GM18517 (cell line): ENCODE results near the gene S100PBP.

Source experiments
- ATAC-seq: cut with Tn5 transposase; IDR thresholded peaks from one replicate; pipeline ENCODE4 v1.9.1; 2021; ENCODE audit warnings: mild to moderate bottlenecking, moderate library complexity; ENCODE audit not compliant: unreplicated experiment

The S100PBP gene

DNA sequence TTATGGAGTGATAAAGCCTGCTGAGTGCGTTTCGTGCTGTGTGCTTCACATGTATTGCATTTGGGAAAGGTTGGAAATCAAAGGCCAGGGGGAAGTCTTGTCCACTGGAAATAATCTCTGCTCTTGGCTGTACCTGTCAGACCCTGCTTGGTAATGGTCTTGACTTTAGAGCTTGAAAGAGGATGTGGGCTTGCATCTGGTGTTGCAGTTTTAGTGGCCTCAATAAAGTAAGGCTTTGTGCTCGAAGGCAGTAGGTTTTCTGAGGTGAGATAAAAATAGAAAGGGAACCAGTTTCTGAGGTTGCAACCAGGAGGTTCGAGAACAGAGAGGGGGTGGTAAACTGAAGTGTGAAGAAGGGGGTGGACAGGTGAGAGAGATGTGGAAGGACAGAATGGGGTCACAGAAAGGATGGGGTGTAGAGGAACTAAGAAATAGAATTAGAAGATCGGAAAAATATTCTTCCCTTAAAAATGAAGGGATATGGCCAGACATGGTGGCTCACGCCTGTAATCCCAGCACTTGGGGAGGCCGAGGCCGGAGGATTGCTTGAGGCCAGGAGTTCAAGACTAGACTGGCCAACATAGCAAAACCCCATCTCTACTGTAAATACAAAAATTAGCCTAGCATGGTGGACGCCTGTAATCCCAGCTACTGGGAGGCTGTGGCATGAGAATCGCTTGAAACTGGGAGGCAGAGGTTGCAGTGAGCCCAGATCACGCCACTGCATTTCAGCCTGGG lies 1.5 kb downstream of the S100PBP start:
- ATAC-seq = peak; percentile 44

DNA sequence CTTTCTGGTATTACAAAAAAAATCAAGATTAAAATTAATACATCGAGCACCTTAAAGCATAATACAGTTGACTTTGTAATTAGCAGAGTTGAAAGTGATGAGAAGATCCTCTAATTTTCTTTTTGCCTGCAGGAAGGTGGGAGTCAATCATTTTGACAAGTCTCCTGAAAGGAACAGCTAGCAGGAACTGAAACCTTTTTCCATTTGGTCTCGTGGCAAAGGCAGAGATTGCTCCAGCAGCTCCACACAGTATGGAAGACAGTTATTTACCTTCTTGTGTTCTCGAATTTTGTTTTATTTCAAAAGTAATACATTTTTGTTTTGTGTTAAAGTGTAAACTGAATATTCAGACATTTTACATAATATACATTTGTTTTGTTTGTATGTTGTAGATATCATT lies 7.7 kb downstream of the S100PBP start:
- no peak for ATAC-seq

DNA sequence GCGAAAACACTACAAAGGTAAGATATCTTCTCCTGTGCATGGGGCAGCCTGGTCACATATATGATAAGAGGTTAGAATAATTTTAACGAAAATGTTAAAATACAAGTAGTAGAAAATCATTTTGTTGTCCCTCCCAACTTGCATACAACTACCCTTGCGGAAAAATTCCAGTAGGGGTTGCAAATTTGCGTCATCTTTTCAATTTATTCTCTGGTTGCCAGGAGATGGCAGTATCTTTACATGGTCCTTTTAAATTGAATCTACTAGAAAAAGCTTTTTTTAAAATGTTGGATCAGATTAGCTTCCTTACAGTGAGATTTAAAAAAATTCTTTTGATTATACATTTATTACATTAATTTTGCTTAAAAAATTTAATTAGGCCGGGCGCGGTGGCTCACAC lies 10.9 kb downstream of the S100PBP start:
- no peak for ATAC-seq

DNA sequence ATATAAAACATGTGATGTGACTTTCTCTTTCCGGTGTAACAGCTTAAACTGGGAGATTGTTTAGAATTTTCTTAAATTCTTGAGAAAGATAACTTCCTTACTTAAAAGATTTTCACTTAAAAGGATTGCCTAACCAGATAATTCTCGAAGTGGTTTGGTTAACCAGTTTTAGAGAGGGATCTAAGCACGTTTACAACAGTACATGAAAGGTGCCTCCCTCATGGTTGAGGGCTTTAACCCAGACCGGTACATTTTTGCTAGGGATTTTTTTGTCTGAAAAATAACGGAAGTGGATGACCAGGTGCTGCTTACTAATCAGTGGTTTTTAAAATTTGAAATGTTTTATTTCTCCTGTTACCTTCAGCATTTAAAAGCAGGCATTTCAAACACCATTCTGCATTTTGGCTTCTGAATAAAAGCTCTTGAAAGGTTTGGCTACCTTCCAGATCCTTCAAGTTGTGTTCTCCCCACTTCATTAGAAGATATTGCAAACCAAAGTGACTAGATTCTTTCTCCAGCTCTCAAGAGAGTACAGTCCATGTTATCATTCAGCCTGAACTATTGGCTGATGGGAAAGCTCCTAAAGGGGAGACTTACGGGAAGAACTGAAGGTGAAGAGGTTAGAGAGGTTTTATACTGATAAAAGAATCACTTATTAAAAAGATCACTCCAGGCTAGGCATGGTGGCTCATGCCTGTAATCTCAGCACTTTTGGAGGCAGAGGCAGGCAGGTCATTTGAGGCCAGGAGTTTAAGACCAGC lies 12.8 kb downstream of the S100PBP start:
- ATAC-seq = no peak

DNA sequence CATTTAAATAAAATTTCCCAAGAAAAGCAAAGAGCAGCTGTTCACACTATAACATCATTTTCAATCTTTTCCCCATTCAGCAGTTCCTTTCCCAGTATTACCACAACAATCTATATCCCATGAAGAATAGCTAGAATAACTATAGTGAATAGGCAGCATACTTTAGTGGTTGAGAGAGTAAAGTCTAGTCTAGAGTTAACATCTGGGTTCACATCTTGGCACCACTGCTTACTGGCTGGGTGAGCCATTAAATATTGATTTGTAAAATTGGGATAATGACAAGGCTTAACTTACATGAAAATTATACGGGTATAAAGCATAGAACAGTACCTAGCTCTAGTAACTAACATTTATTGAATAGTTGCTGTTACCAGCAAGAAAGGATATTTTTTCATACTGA lies 14.4 kb downstream of the S100PBP start:
- ATAC-seq = no peak

DNA sequence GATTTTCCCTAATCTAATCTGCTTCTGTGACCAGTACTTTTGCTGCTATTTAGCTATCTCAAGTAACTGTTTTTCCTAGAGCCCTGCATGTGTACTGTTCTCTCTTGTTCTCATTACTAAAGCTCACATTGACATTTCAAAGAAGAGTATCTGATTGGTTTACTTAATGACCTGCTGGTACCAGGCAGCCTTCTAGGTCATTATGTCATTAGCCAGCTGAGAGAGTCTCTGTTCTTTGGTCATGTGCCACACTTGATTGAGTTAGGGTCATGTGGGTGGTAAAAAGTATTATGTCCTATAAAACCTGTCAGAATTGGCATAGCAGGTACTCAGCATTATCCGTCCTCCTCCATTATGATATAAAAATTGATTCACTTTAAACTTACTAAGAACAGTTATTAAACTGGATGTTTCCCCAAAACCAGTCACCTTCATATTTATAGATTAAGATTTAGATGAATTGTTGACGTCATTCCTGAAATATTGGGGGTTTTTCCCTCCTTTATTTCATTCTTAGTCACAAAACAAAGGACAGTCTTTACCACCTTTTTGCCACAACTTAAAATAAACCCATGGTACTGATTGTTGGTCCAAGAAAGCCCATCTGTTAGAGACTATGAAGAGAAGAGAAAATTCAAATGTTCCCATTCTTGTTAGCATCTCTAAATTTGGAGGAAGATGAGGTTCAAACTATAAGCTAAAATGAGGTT lies 31.1 kb downstream of the S100PBP start:
- no peak for ATAC-seq

DNA sequence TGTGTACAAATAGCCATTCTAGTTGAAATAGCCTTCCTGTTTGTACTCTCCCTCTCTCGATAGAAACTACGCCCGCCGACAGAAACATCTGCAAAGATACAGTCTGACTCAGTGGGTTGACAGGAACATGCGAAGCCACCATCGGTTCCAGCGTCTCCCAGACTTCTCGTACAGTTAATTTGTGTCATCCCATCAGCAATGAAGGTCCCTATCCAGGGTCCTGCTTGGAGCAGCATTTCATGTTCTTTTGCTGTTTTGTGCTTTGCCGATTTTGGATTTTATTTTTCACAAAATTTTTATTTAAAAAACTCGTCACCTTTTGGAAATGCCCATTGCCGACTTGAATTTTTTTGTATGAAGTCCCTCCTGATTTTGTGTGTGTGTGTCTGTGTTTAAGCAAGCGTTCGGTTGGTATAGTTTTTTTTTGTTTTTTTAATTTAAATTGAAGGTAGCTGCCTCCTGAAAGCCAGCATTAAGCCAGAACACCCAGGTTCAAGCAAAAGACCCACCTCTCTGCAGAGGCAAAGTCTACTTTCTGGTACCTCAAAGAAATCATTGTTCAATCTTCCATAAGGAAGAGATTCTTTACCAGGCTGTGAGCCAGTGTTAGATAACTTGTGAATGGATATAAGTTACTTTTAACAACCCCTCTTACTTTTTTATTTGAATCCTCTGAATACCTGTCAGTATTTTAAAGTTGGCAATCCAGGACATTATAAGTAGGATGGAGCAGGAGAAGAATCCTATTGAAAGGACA lies 38.6 kb downstream of the S100PBP start:
- ATAC-seq = no peak

DNA sequence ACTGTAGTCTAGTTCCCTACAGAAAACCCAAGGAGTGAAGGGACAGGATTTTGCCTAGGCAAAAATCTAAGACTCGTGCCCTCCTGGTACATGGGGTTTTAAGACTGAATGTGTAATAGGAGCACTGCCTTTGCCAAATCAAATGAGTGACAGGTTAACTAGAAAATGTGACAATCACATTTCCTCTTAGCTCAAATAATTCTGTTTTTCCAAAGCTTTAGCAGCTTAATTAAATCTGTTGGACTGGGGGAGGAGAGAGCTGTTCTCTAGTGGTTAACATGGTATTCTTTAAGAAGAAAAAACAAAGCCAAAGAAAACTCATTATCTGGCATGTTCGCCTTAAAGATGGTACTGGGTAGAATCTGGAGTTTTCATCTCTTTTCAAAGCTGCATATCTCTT lies 40.7 kb downstream of the S100PBP start:
- no peak for ATAC-seq

DNA sequence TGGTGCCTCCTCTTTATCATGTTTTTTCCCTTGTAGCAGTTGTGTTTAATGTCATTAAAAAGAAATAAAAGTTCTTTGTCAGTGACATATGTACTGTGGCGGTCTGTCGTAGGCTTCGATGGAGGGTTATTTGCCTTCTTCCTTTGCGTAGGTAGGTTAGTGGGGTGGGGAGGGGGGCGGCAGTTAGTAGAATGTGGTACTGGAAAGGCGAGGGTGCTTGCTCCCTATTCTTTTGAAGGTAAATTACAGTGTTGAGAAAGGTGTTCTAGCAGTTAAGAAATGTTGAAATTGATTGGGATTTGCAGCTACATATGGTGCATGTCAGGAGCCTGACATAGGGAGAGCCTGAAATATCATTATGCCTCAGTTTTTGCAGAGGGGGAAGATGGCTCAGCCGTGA lies 41.3 kb downstream of the S100PBP start:
- ATAC-seq = no peak

DNA sequence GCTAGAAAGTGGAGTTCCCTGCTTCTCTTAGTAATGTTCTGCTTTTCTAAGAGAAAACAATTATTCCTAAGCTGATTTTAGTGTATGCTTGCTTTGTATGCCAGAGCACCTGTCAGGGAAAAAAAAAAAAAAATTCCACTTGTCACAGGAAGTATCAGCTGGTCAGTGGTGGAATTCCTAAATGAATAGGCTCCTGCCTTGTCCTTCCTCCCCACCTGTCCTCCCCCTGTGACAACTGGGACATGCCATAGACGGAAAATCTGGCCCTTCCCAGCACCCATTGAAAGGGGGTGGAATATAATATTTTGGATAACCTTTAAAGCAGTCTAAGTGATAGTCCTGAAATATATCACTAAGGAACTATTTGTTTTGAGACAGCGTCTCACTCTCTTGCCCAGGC lies 42.5 kb downstream of the S100PBP start:
- no peak for ATAC-seq

DNA sequence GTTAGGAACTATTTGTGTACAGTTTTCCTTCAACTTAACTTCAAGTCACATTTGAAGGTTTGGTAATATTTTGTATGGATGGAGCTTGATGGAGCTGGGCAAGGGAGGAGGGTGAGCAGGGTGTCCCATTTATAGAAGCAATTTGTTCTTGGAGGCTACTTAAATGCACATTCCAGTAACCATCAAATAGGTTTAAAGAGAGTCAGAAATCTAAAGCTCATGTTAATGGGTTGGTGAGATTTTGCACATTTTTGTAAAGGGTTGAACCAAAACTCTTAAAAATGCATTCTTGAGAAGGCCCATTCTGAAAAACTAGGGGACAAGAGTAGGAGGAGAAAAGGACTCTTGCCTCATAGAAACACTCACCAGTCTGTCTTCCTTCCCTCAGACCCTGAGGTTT lies 43.1 kb downstream of the S100PBP start:
- ATAC-seq = no peak

DNA sequence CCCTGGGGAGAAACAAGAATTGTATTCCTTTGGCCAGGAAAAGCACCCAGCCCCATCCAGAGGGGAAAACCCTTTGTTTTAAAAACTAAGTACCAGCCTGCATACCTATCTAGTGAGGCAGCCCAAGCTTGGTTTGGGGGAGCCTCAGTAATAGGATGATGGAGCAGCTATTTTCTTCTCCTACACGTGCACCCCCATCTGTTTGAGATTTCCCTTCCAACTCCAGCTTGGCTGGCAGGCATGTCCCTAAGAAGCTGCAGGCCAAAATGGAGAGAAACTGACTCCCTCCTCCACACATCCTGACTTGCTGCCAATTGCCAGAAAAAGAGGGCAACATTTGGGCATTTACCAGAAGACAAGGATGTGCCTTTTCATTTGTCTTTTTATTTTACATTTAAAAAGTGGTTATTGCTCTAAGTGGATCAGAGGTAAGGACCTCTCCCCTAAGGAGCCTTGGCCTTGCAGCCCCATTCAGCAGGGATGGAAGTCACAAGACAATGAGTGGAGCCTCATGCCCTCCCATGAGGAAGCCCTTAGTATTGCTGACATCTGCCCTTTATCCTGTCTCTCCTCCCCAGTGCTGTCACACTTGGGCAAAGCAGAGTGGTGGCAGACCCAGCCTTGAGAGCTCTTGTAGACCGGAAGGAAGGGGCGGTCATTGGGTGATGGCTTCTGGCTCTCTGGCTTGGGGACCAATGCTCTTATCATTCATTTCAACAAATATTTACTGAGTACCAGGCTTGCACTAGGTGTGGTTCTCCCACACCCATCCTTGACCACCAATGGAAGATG lies 44.6 kb downstream of the S100PBP start:
- ATAC-seq = no peak

DNA sequence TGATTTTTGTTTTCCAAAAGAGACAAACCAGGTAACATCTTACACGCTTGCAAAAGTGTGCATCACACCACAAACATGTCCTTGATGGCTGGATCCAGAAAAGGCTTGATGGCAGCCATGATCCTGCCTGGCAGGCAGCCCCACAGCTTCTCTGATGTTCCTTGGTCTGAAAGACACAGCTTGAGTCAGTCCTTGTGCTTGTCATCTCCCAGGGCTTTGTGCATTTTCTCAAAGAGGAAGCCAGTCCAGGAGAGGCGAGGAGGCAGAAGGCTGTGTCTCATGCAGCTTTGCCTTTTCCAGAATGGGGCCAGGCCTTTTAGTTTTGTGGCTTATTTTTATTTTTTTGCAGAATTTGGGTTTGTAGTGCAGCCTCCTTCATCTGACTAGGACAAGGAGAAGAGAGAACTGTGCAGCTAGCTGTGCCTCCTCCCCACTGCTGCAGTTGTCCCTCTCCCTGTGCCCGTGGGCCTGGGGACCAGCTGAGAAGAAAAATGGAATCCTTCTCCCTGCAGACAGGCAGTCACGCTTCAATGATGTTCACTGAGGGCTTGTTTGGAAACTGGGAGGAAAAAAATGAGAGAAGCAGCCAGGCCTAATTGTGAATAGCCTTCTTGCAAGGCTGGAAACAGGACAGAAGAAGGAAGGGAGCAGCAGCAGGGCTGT lies 45.9 kb downstream of the S100PBP start:
- no peak for ATAC-seq

DNA sequence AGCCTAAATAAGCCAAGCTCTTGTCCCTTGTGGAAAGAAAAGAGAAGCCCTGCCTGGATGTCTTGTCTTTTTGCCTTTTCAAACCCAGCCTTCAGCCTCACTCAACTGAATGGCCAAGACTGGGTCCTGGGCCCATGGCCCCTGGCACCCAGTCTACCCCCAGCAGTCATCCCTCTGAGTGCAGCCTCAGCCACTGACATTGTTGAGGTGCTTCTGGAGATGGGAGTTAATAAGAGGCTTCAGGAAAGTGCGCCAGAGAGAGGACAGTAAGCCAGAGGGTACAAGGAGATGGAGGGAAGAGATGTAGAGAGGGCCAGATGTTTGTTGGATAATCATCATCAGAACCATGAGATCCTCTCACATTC lies 46.4 kb downstream of the S100PBP start:
- ATAC-seq = no peak

DNA sequence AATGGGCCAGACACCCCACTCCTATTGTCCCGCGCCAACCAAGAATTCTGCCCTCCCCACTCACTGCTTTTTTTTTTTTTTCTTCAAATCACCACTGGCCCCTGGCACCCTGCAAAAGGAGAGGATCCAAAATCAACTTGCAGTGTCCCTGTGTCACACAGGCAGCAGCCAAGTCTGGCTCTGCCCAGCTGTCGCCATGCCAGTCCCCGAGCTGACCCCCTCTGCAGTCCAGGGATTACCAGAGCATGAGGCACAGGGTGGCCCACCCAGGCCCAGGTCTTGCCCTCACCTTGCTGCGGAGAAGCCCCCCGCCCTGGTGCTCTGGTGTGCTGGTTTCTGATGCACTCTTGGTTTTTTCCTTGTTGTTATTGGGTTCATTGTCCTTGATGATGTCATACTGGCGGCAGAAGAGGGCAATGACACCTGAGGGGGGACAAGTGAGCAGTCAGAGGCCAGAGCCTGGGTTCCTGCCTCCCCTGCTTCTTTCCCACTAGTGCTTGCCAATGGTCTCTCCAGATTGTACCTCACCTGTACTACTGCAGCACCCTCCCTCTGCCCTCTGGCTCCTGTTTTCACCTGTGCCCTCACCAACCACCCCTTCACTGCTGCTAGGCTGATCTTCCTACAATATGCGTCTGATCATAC lies 47.0 kb downstream of the S100PBP start:
- no peak for ATAC-seq

DNA sequence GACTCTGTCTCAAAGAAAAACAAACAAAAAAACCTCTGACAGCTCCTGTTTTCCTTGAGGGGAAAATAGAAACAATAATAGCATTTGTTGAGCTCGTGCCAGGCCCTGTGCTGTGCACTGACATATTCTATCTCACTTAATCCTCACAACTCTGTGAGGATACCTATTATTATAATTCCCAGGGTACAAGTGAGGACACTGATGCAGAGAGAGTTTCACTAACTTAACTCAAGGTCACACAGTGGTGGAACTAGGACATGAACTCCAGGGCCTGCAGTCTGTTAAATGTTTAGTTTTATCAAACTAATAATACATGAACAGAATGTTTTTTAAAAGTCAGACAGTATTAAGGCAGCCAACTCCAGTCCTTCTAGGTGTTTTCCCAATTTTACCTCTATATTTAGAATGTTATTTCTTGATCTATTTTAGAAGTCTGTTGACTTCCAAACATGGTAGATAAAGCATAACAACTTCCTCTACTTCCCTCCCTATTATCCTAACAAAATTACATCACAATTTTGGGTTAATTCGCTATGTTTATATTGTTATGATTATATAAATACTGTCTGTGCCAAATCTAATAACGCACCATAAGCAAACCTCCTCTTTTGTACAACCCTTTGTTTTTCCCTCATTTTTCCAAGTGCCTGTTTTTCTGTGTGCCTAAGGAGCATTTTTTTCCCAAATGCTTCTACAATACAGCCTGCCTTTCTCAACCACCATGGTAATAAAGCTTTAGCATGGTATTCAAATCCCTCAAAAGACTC lies 48.4 kb downstream of the S100PBP start:
- no peak for ATAC-seq

DNA sequence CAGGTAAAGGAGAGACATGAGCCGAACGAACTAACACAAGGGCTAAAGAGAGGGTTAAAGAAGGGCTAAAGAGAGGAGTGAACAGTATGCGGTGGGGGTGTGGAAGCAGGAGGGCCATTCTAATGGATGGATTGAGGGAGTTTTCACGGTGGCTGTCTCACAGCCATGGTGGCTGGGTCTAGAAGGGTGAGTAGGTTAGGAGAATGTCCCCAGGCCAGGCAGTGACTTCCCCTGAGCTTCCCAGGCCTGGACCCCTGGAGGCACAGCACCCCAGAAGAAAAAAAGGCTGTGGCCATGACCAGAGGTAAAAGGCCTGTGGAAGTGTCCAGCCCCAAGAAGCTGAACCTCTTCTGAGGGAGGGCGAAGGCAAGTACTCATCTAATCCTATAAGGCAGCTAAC lies 49.7 kb downstream of the S100PBP start:
- ATAC-seq = no peak

DNA sequence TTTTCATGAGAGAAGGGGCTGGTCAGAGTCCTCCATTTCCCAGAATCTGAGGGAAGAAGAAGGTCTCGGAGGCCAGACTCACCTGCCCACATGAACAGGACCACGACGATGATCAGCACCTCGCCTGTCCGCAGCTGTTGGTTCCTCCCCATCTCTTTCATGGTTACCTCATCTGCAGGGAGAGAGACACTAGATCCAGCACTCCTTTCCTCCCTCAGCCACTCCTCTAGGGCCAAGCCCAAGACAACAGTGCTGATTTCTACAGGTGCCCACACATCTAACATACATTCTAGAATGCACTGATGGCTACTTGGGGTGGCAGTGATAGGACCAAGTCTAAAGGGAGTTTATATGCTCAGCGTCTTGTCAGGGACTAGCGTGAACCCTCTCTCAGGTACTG lies 50.2 kb downstream of the S100PBP start:
- no peak for ATAC-seq

DNA sequence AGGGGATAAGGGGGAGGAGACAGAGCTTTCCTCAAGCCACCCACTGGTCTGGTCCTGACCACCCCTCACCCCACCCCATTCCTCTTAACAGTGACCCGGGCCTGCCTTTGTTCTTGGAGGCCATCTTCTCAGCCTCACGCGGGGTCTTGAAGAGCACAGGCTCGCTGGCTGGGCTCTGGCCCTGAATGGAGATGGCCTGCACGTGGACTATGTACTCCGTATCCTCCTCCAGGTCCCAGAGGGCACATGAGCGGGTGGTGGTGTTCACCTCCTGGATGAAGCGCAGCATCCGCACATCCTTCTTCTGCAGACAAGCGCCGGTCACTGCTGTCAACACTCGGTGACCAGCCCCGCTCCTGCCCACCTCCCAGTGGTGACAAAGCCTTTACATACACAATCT lies 50.6 kb downstream of the S100PBP start:
- no peak for ATAC-seq
